Pancreas (tissue), 10 donors: ENCODE measurements around the gene HRH1. TPM values are rescaled to one million over a fixed set of nuclear protein-coding genes. Genes with fewer than 3 reads are reported as not detected.
"Not testable (repeated sequence)": the region's sequence is repeated elsewhere in the genome, so short reads cannot be mapped to it uniquely, and the experiment has no call there.

Experiments
- ATAC-seq, 4 donors: fragments of 200-7000 bp; cut with Tn5 transposase; one replicate each; pipeline versions ENCODE4 v1.8.0 to v1.9.1; 2020; ENCODE audit warnings: mild to moderate bottlenecking in 4 of 4, moderate library complexity in 4 of 4
- DNase-seq, 6 donors: peaks; one replicate each; pipeline ENCODE4 v3.0.0-alpha.2; 2020
- FAIRE-seq: peaks from 2 replicates; lab custom pipeline; 2012; peaks lifted over from hg19 to GRCh38; lab: Jason Lieb, UNC
- H3K27ac ChIP-seq, 4 donors: fragments of 200-600 bp; sonication (generic); 1 replicate in 3 of 4; 2 replicates in 1 of 4; pipeline versions ENCODE4 v1.5.0 to v1.8.0; 2020
- H3K27me3 ChIP-seq, 4 donors: fragments of 200-600 bp; one replicate each; pipeline ENCODE4 v1.8.0; 2021
- H3K36me3 ChIP-seq, 3 donors: fragments of 200-600 bp; sonication (generic) in 1 of 3; one replicate each; pipeline versions ENCODE4 v1.5.0 to v1.8.0; 2020 to 2021
- H3K4me1 ChIP-seq, 3 donors: fragments of 200-600 bp; one replicate each; pipeline ENCODE4 v1.8.0; 2021
- H3K4me3 ChIP-seq, 4 donors: fragments of 200-600 bp; sonication (generic) in 2 of 4; one replicate each; pipeline versions ENCODE4 v1.5.0 to v1.8.0; 2020 to 2021
- H3K9me3 ChIP-seq, 4 donors: fragments of 200-600 bp; one replicate each; pipeline ENCODE4 v1.8.0; 2021
- WGBS, 2 donors: extraction: QIAGEN DNeasy Blood & Tissue Kit; methylation state at CpG; one replicate each; pipeline ENCODE4 v1.1.7; 2013; 5-methylcytosine and 5-hydroxymethylcytosine counted together
- intact Hi-C, 3 donors: fragments of 100-400 bp; cut with DNase I; formaldehyde crosslinking; loops; one replicate each; pipeline versions ENCODE4 v1.11.1 to v1.14.2; 2022
- polyA plus RNA-seq, 2 donors: library from polyadenylated mRNA; stranded (reverse); fragments of 200-250 nt; gene quantifications; one replicate each; pipeline ENCODE4 v1.2.3, GENCODE V29; 2013
- total RNA-seq, 6 donors: library from RNA; stranded (reverse); fragmentation: NEBNext Ultra II Directional in 4 of 6; extraction: Animal tissue kit (Norgen Biotek cat#: 25700) in 4 of 6; gene quantifications; one replicate each; pipeline versions ENCODE4 v1.2.1 to v1.2.4, GENCODE V29; 2021 to 2023
- TF ChIP-seq, protein P1 (sequence below), 4 donors: fragments of 200-600 bp; sonication (generic) in 3 of 4; IDR thresholded peaks; one replicate each; pipeline versions ENCODE4 v1.5.0 to v1.8.0; 2021; ENCODE audit warnings: antibody characterized with exemption in 4 of 4
- donor health status: healthy with polysubstance abuse.
- donor health status: DM: no; HTN: no; CAD: no; lungs with moderate emphysema.
- donor health status: DM: no; HTN: no; CAD: no.
- donor health status: control.
- donor health status: control.
- donor health status: Bipolar disorder and iron deficiency.
- donor health status: DM: yes; HTN: yes; CAD: no.
- donor health status: DM: no; HTN: no; CAD: no.
- donor health status: DM: no; HTN: no; CAD: no.
- donor health status: DM: yes; HTN: yes; CAD: no.

The HRH1 gene
- total and polyA plus RNA-seq, 8 donors, result 0.16 to 1.3 (median 0.25) TPM

DNA sequence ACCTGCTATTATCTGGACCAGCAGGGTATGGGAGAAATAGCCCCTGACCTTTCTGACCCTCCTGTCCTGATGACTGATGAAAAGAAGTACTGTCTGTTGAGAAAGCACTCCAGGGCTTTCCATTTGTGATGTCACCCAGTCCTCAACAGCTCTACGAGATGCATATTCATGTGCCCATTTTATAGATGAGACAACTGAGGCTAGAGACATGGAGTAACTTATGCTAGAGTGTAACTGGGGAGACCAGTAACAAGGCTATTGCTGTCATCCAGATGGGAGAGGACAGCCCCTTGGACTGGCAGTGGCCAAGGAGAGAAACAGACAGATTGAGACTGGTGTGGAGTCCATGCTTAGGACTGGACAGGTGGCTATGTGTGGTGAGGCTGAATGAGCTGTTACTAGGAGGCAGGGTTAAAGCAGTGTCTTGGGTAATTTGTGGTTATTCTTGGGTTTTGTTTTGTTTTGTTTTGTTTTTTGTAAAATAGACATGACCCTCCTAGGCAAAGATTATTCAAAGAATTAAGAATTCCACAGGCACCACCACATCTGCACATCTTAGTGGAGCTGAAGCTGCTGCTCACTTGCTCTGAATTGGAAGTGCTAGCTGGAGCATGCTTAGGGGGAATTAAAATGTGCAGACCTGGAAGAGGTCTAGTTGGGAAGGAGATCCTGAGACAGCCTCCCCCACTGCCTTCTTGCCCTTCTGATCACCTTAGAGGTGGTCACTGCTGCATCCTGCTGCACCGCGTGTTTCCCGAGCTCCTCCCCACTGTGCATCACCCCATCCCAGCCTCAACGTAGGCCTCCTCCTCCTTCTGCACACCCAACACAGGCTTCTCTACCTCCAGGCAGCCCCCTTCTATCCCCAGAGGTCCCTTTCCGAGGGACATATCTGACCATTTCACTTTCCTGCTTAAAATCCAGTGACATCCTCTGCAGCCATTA, 8.4 kb downstream of the HRH1 start:
- WGBS, 2 donors, result 58 to 63% methylated on average over 6 of the region's 6 CpGs
- H3K4me1 ChIP-seq, result no peaks in the 10 kb centered on the region
- no peaks in the 10 kb centered on the region for H3K36me3 ChIP-seq
- ATAC-seq (no peak), FAIRE-seq (no peak), DNase-seq (no peak)
- H3K4me3 ChIP-seq, result no peak overlapping the region
- TF ChIP-seq, protein P1, sequence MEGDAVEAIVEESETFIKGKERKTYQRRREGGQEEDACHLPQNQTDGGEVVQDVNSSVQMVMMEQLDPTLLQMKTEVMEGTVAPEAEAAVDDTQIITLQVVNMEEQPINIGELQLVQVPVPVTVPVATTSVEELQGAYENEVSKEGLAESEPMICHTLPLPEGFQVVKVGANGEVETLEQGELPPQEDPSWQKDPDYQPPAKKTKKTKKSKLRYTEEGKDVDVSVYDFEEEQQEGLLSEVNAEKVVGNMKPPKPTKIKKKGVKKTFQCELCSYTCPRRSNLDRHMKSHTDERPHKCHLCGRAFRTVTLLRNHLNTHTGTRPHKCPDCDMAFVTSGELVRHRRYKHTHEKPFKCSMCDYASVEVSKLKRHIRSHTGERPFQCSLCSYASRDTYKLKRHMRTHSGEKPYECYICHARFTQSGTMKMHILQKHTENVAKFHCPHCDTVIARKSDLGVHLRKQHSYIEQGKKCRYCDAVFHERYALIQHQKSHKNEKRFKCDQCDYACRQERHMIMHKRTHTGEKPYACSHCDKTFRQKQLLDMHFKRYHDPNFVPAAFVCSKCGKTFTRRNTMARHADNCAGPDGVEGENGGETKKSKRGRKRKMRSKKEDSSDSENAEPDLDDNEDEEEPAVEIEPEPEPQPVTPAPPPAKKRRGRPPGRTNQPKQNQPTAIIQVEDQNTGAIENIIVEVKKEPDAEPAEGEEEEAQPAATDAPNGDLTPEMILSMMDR (IDR thresholded peaks at IDR 0.05), result no peak
- intact Hi-C loops, result no loop called here
- H3K27ac ChIP-seq, result no peak overlapping the region
- no peaks in the 10 kb centered on the region for H3K9me3 ChIP-seq
- H3K27me3 ChIP-seq, result no peaks in the 10 kb centered on the region

DNA sequence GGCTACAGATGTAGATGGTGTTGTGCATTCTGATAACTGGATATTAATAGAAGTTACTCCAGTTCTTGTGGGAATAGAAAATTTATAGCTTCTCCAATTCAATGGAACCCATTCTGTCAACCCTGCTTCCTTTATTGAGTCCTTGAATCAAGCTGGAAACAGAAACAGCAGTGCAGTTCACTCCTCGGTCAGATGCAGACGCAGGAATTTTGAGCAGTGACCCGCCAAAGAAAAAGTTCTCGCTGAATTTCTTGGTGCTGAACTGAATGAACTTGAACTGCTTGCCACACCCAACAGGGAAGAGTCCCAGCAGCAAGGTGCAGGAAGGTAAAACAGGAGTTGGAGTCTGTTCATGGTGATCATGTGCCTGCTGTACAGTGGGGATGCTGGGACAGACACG, 10.3 kb downstream of the HRH1 start:
- intact Hi-C loops, result no loop called here
- H3K27me3 ChIP-seq, result no peaks in the 10 kb centered on the region
- DNase-seq (no peak), FAIRE-seq (no peak), ATAC-seq (no peak)
- TF ChIP-seq, protein P1 (IDR thresholded peaks at IDR 0.05), result no peak
- H3K36me3 ChIP-seq, result no peaks in the 10 kb centered on the region
- H3K4me3 ChIP-seq, result no peak overlapping the region
- 40 to 51% methylated on average over 5 of the region's 5 CpGs for WGBS, 2 donors
- H3K4me1 ChIP-seq, result no peaks in the 10 kb centered on the region
- no peak overlapping the region for H3K27ac ChIP-seq
- no peaks in the 10 kb centered on the region for H3K9me3 ChIP-seq

DNA sequence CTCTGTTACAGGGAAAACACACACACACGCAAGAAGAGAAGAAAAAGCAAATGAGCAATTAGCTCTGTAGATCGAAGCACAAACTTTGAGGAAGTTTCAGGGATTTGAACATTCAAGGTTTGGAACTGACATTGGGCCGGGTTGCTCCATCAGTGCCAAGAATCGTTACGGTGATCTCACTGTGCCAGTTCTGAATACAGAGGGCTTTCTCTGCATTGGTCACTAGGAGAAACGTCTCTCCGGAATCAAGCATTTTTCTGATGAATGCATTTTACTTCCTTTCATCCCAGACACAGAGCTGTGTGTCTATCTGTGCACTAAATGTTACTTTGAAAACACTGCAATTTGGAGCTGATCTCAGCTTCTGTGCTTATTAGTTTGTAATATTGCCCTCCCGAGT, 11.2 kb downstream of the HRH1 start:
- 63 to 71% methylated on average over 8 of the region's 8 CpGs for WGBS, 2 donors
- no peaks in the 10 kb centered on the region for H3K36me3 ChIP-seq
- ATAC-seq (no peak), FAIRE-seq (no peak), DNase-seq (no peak)
- H3K4me3 ChIP-seq, result no peak overlapping the region
- H3K27ac ChIP-seq, result no peak overlapping the region
- intact Hi-C loops, result no loop called here
- no peaks in the 10 kb centered on the region for H3K9me3 ChIP-seq
- TF ChIP-seq, protein P1 (IDR thresholded peaks at IDR 0.05), result no peak
- no peaks in the 10 kb centered on the region for H3K27me3 ChIP-seq
- no peaks in the 10 kb centered on the region for H3K4me1 ChIP-seq

GRCh38 chr3:11166807-11167400, 12.6 kb downstream of the HRH1 start:
- 74 to 83% methylated on average over 10 to 11 of the region's 12 CpGs for WGBS, 2 donors
- H3K4me1 ChIP-seq, DNase-seq, H3K9me3 ChIP-seq, H3K27ac ChIP-seq, H3K4me3 ChIP-seq, H3K27me3 ChIP-seq, ATAC-seq, intact Hi-C loops, FAIRE-seq, H3K36me3 ChIP-seq: not testable (repeated sequence)

GRCh38 chr3:11167590-11167989, 13.3 kb downstream of the HRH1 start:
- FAIRE-seq (no peak), ATAC-seq (no peak), DNase-seq (no peak)
- intact Hi-C loops, result no loop called here
- no peaks in the 10 kb centered on the region for H3K36me3 ChIP-seq
- 92 to 95% methylated on average over 3 of the region's 3 CpGs for WGBS, 2 donors
- TF ChIP-seq, protein P1 (IDR thresholded peaks at IDR 0.05), result no peak
- no peak overlapping the region for H3K4me3 ChIP-seq
- H3K27me3 ChIP-seq, result no peaks in the 10 kb centered on the region
- no peaks in the 10 kb centered on the region for H3K9me3 ChIP-seq
- H3K27ac ChIP-seq, result no peak overlapping the region
- no peaks in the 10 kb centered on the region for H3K4me1 ChIP-seq
